Tibial nerve (tissue), 4 donors: ENCODE data around the gene PNPLA2.

Source experiments
- EP300 ChIP-seq, 2 donors: sonication (generic); formaldehyde crosslinking; IDR thresholded peaks; one replicate each; pipeline ENCODE4 v1.6.1; 2017; ENCODE audit warnings: antibody characterized with exemption in 2 of 2, mild to moderate bottlenecking in 1 of 2
- POLR2A ChIP-seq, 2 donors: fragments of 450-650 bp; IDR thresholded peaks; one replicate each; pipeline ENCODE4 v1.6.1; 2017; ENCODE audit warnings: antibody characterized with exemption in 2 of 2, mild to moderate bottlenecking in 2 of 2, moderate library complexity in 2 of 2
- TF ChIP-seq, protein P1 (sequence below), 5 experiments: fragments of 200-600 bp in 3 of 5; fragments of 450-650 bp in 2 of 5; sonication (generic) in 3 of 5; IDR thresholded peaks; one replicate each; pipeline ENCODE4 v1.5.1; 2016 to 2019; ENCODE audit warnings: antibody characterized with exemption in 5 of 5, mild to moderate bottlenecking in 3 of 5, moderate library complexity in 2 of 5

DNA sequence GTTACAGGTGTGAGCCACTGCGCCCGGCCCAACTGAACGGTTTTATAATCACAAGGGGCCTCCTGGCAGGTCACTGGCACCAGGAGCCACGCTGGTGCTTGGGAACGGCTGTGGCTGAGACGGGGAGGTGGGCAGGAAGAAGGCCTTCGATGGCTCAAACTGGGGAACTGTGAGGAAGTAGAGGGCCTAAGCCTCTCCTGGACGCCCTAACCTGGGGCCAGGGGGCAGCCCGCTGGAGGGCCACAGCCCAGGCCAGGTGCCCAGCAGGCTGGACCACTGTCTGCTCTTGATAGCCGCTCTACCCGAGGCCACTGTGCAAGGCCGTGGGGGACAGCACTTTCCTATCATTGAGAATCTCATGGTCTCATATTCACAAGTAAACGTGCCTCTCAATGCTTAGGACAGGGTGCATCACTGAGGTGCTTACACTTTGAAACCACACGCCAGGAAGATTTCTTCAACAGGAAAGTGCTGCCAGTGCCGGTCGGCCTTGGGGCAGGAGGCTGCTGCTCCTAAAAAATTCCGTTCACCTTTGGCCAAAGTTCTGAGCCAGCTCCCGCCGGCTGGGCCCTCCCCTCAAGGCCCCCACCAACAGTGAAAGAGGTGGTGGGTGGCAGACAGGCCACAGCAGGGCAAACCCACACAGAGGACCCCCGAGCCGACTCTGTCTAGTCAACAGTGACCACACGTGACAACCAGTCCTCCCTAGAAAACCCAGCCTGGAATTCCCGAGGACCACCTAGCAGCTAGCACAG is 48.6 kb upstream of the PNPLA2 start:
- TF ChIP-seq, protein P1, sequence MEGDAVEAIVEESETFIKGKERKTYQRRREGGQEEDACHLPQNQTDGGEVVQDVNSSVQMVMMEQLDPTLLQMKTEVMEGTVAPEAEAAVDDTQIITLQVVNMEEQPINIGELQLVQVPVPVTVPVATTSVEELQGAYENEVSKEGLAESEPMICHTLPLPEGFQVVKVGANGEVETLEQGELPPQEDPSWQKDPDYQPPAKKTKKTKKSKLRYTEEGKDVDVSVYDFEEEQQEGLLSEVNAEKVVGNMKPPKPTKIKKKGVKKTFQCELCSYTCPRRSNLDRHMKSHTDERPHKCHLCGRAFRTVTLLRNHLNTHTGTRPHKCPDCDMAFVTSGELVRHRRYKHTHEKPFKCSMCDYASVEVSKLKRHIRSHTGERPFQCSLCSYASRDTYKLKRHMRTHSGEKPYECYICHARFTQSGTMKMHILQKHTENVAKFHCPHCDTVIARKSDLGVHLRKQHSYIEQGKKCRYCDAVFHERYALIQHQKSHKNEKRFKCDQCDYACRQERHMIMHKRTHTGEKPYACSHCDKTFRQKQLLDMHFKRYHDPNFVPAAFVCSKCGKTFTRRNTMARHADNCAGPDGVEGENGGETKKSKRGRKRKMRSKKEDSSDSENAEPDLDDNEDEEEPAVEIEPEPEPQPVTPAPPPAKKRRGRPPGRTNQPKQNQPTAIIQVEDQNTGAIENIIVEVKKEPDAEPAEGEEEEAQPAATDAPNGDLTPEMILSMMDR (IDR thresholded peaks at IDR 0.05) = no peak
- TF ChIP-seq POLR2A (IDR thresholded peaks at IDR 0.05) = no peak
- TF ChIP-seq EP300 (IDR thresholded peaks at IDR 0.05) = no peak
